Measurements from ENCODE around the gene HIF3A. TPM values are rescaled to one million over a fixed set of nuclear protein-coding genes. Genes with fewer than 3 reads are reported as not detected.
"Not testable (repeated sequence)": the region's sequence is repeated elsewhere in the genome, so short reads cannot be mapped to it uniquely, and the experiment has no call there.

Gene HIF3A
- total RNA-seq, 1 experiment from 2014 or later: not detected

DNA sequence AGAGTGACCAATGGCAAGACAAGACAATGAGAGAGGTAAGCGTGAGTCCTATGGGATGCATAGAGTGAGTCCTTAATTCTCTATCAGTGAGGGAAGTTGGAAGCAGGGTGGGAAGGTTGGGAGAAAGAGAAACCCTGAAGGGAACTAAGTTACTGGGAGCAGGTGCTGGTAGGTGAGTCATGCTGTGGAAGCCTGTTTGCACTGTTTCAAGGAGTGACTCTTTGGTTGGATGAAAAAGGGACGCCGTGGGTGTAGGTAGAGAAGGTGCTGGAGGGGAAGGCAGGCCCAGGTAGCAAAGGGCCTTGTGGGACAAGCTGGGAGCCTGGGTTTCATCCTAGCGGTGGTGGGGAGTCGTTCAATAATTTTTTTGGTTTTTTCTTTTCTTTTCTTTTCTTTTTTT lies 45.4 kb upstream of the HIF3A start:
- ATAC-seq (no peak), DNase-seq (peak; percentile 22)
- intact Hi-C loops (cut with micrococcal nuclease): no loop called here
- Histone ChIP-seq H3K4me1 (ENCODE audit: insufficient read depth, low read length) (peaks cover 8% of the 10 kb centered on the region; the same call in 1 of the 2 replicates), H3F3A (ENCODE audit: low read length, unreplicated experiment) (no peaks in the 10 kb centered on the region), H3K9me2 (replicated peaks; ENCODE audit: low read length) (no peaks in the 10 kb centered on the region), H3K79me2 (ENCODE audit: low read length) (no peaks in the 10 kb centered on the region), H3K9ac (ENCODE audit: low read length) (no peak overlapping the region), H3K27ac (ENCODE audit: low read length) (no peak overlapping the region), H3K27me3 (ENCODE audit: low read length) (peaks cover 25% of the 10 kb centered on the region), H3K4me3 (ENCODE audit: low read length) (no peak overlapping the region), H4K20me1 (ENCODE audit: low read length) (no peaks in the 10 kb centered on the region), H3K4me2 (ENCODE audit: low read length) (no peak overlapping the region), H2AFZ (ENCODE audit: low read length) (no peak overlapping the region), H3K9me3 (ENCODE audit: low read length) (no peaks in the 10 kb centered on the region), H3K36me3 (ENCODE audit: low read depth, low read length) (no peaks in the 10 kb centered on the region)
- no TSS peak for BruUV-seq (replicated peaks)
- POLR2A ChIA-PET (ENCODE audit: unreplicated experiment): no interaction called here
- TF ChIP-seq, protein P1, sequence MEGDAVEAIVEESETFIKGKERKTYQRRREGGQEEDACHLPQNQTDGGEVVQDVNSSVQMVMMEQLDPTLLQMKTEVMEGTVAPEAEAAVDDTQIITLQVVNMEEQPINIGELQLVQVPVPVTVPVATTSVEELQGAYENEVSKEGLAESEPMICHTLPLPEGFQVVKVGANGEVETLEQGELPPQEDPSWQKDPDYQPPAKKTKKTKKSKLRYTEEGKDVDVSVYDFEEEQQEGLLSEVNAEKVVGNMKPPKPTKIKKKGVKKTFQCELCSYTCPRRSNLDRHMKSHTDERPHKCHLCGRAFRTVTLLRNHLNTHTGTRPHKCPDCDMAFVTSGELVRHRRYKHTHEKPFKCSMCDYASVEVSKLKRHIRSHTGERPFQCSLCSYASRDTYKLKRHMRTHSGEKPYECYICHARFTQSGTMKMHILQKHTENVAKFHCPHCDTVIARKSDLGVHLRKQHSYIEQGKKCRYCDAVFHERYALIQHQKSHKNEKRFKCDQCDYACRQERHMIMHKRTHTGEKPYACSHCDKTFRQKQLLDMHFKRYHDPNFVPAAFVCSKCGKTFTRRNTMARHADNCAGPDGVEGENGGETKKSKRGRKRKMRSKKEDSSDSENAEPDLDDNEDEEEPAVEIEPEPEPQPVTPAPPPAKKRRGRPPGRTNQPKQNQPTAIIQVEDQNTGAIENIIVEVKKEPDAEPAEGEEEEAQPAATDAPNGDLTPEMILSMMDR (conservative IDR thresholded peaks at IDR 0.05; ENCODE audit: low read depth, low read length): no peak
- TF ChIP-seq EZH2phosphoT487 (IDR thresholded peaks at IDR 0.05; ENCODE audit: borderline replicate concordance, low read length) (no peak), EZH2 (IDR thresholded peaks at IDR 0.05; ENCODE audit: low read length, unreplicated experiment) (no peak)
- CTCF ChIA-PET: no interaction called here

DNA sequence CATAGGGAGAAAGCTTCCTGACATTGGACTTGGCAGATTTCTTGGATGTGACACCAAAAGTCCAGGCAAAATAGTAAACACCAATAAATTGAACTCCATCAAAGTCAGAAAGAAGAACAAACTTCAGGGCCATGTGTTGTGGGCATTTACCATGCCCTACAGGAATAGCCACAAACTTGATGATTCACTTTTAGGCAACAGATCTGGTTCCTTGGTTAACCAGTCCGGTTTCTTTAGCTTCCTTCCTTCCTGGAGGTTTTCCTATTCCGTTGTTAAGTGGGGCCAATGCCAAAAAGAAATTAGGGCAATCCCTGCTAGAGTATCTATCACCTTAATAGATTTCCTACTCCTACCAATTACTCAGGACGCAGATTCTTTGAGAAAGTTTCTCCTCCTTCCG lies 42.1 kb upstream of the HIF3A start:
- Histone ChIP-seq H3K4me2 (ENCODE audit: low read length) (no peak overlapping the region), H3K4me3 (ENCODE audit: low read length) (no peak overlapping the region), H3K27me3 (ENCODE audit: low read length) (no peaks in the 10 kb centered on the region), H3F3A (ENCODE audit: low read length, unreplicated experiment) (no peaks in the 10 kb centered on the region), H3K36me3 (ENCODE audit: low read depth, low read length) (no peaks in the 10 kb centered on the region), H3K4me1 (ENCODE audit: insufficient read depth, low read length) (peaks cover 12% of the 10 kb centered on the region; the same call in 1 of the 2 replicates), H4K20me1 (ENCODE audit: low read length) (no peaks in the 10 kb centered on the region), H2AFZ (ENCODE audit: low read length) (no peak overlapping the region), H3K9me2 (replicated peaks; ENCODE audit: low read length) (no peaks in the 10 kb centered on the region), H3K79me2 (ENCODE audit: low read length) (no peaks in the 10 kb centered on the region), H3K9ac (ENCODE audit: low read length) (no peak overlapping the region), H3K9me3 (ENCODE audit: low read length) (no peaks in the 10 kb centered on the region), H3K27ac (ENCODE audit: low read length) (no peak overlapping the region)
- POLR2A ChIA-PET (ENCODE audit: unreplicated experiment): no interaction called here
- DNase-seq (peak; percentile 84), ATAC-seq (peak; percentile 40; the same call in 1 of the 2 replicates)
- no TSS peak for BruUV-seq (replicated peaks)
- intact Hi-C loops (cut with micrococcal nuclease): no loop called here
- TF ChIP-seq, protein P1 (conservative IDR thresholded peaks at IDR 0.05; ENCODE audit: low read depth, low read length): no peak
- TF ChIP-seq EZH2 (IDR thresholded peaks at IDR 0.05; ENCODE audit: low read length, unreplicated experiment) (no peak), EZH2phosphoT487 (IDR thresholded peaks at IDR 0.05; ENCODE audit: borderline replicate concordance, low read length) (no peak)
- CTCF ChIA-PET: interaction anchor here (0.7 kb wide), 1 partner anchor 438 kb away, joined by 5 read pairs; no protein-coding TSS in a partner anchor

DNA sequence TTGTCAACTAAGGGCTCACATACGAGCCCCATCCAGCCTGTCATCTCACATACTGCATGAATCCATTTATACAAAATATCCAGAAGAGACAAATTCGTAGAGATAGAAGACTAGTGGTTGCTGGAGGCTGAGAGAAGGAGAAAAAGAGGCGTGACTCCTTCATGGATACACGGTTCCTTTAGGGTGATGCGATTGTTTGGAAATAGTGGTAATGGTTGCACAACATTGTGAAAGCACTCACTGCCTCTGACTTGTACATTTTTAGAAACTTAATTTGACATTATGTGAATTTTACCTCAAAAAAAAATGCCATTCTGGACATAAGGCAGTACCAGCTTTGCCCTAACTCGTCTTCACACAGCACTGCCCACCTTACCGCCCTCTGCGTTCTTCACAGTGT lies 40.0 kb upstream of the HIF3A start:
- ATAC-seq: no peak
- Histone ChIP-seq H4K20me1 (ENCODE audit: low read length) (no peaks in the 10 kb centered on the region), H3K36me3 (ENCODE audit: low read depth, low read length) (no peaks in the 10 kb centered on the region), H3K9me3 (ENCODE audit: low read length) (no peaks in the 10 kb centered on the region), H2AFZ (ENCODE audit: low read length) (no peak overlapping the region), H3K27ac (ENCODE audit: low read length) (no peak overlapping the region), H3K9me2 (replicated peaks; ENCODE audit: low read length) (no peaks in the 10 kb centered on the region), H3K9ac (ENCODE audit: low read length) (no peak overlapping the region), H3K4me2 (ENCODE audit: low read length) (no peak overlapping the region), H3K4me1 (ENCODE audit: insufficient read depth, low read length) (peaks cover 12% of the 10 kb centered on the region; the same call in 1 of the 2 replicates), H3K27me3 (ENCODE audit: low read length) (no peaks in the 10 kb centered on the region), H3F3A (ENCODE audit: low read length, unreplicated experiment) (no peaks in the 10 kb centered on the region), H3K4me3 (ENCODE audit: low read length) (no peak overlapping the region), H3K79me2 (ENCODE audit: low read length) (no peaks in the 10 kb centered on the region)
- BruUV-seq (replicated peaks): no TSS peak
- ChIA-PET CTCF (no interaction called here), POLR2A (ENCODE audit: unreplicated experiment) (no interaction called here)
- no peak for DNase-seq
- intact Hi-C loops (cut with micrococcal nuclease): no loop called here
- no peak for TF ChIP-seq EZH2 (IDR thresholded peaks at IDR 0.05; ENCODE audit: low read length, unreplicated experiment)
- TF ChIP-seq EZH2phosphoT487 (IDR thresholded peaks at IDR 0.05; ENCODE audit: borderline replicate concordance, low read length): no peak
- TF ChIP-seq, protein P1 (conservative IDR thresholded peaks at IDR 0.05; ENCODE audit: low read depth, low read length): no peak

DNA sequence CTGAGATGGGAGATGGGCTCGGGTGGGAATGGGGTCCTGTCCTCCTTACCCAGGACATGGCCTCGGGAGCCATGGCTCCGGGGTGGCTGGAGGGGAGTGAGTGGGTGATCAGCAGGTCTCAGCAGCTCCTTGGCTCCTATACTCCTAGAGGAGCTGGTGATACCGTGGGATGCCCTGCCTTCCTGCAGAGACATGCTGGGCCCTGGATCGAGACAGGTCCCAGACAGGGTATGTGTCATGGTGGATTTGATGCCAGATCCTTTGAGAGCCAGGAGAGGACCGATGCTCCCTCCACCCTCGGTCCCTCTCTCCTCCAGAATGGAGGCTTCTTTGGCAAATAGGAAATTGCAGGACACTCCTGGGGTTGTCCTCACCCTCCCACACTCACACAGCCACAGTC lies 35.3 kb upstream of the HIF3A start:
- BruUV-seq (replicated peaks); intact Hi-C loops (cut with micrococcal nuclease); CTCF ChIA-PET; ATAC-seq; H3K4me2 ChIP-seq (ENCODE audit: low read length); H2AFZ ChIP-seq (ENCODE audit: low read length); H3K9ac ChIP-seq (ENCODE audit: low read length); H3K36me3 ChIP-seq (ENCODE audit: low read depth, low read length); H3K27me3 ChIP-seq (ENCODE audit: low read length); POLR2A ChIA-PET (ENCODE audit: unreplicated experiment); H3K79me2 ChIP-seq (ENCODE audit: low read length); H3K9me2 ChIP-seq (replicated peaks; ENCODE audit: low read length); H4K20me1 ChIP-seq (ENCODE audit: low read length); H3F3A ChIP-seq (ENCODE audit: low read length, unreplicated experiment); H3K4me3 ChIP-seq (ENCODE audit: low read length); H3K9me3 ChIP-seq (ENCODE audit: low read length); DNase-seq; H3K27ac ChIP-seq (ENCODE audit: low read length): not testable (repeated sequence)
- peaks cover 13% of the 10 kb centered on the region for H3K4me1 ChIP-seq (ENCODE audit: insufficient read depth, low read length)
